ENCODE data around the gene DOCK11. TPM values are rescaled to one million over a fixed set of nuclear protein-coding genes. Genes with fewer than 3 reads are reported as not detected.

The DOCK11 gene
- total and polyA plus RNA-seq, 2 donors (not counting 1 experiment from before 2014, with no cell fraction given) = 31.0 to 83.5 TPM

DNA sequence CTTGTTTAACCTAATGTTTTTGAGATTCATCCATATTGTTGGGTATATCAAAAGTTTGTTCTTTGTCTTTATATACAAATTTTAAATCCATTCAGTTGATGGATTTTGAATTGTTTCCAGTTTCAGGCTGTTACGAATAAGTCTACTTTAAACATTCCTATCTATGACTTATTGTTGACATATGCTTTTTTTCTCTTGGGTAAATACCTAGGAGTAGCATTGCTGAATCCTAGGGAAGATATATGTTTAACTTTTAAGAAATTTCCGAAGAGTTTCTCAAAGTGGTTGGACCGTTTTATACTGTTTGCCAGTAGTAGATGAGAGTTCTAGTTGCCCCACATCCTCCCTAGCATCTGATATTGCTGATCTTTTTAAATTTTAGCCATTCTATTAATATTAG, 170.9 kb downstream of the DOCK11 start:
- no peak overlapping the region for H3K27ac ChIP-seq (ENCODE audit: low read length in 2 of 2)
- ChIA-PET CTCF (no interaction called here), POLR2A (no interaction called here)
- intact Hi-C loops (cut with micrococcal nuclease) = no loop called here
- H3K4me2 ChIP-seq (replicated peaks; ENCODE audit: low read depth, low read length, poor library complexity, severe bottlenecking) = no peak overlapping the region
- no peak overlapping the region for H3K4me3 ChIP-seq (ENCODE audit: control extremely low read depth in 1 of 5, extremely low read depth in 1 of 5, insufficient read depth in 1 of 5, low read depth in 2 of 5, low read length in 4 of 5)
- H3K4me1 Mint-ChIP-seq = no peaks in the 10 kb centered on the region
- DNase-seq = no peak
- peaks cover 3 to 55% of the 10 kb centered on the region in 2 experiments for H3K36me3 ChIP-seq (replicated peaks in 1 of 2; ENCODE audit: control extremely low read depth in 1 of 2, control insufficient read depth in 1 of 2, extremely low read depth in 1 of 2, insufficient read depth in 2 of 2, low read length in 1 of 2)
- no peaks in the 10 kb centered on the region for H3K79me2 ChIP-seq (ENCODE audit: control insufficient read depth, insufficient read depth, low read length)
- no peak for TF ChIP-seq EZH2 (IDR thresholded peaks at IDR 0.05; ENCODE audit: borderline replicate concordance, insufficient read depth, low read depth, low read length, poor library complexity, severe bottlenecking)
- TF ChIP-seq, protein P1, sequence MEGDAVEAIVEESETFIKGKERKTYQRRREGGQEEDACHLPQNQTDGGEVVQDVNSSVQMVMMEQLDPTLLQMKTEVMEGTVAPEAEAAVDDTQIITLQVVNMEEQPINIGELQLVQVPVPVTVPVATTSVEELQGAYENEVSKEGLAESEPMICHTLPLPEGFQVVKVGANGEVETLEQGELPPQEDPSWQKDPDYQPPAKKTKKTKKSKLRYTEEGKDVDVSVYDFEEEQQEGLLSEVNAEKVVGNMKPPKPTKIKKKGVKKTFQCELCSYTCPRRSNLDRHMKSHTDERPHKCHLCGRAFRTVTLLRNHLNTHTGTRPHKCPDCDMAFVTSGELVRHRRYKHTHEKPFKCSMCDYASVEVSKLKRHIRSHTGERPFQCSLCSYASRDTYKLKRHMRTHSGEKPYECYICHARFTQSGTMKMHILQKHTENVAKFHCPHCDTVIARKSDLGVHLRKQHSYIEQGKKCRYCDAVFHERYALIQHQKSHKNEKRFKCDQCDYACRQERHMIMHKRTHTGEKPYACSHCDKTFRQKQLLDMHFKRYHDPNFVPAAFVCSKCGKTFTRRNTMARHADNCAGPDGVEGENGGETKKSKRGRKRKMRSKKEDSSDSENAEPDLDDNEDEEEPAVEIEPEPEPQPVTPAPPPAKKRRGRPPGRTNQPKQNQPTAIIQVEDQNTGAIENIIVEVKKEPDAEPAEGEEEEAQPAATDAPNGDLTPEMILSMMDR (IDR thresholded peaks at IDR 0.05) = no peak
- H3K27me3 ChIP-seq (replicated peaks in 1 of 4; ENCODE audit: control extremely low read depth in 1 of 4, control insufficient read depth in 3 of 4, insufficient read depth in 4 of 4, low read length in 3 of 4) = no peaks in the 10 kb centered on the region
- no peak overlapping the region for H3K4me3 Mint-ChIP-seq
- no peaks in the 10 kb centered on the region for H3K9me3 ChIP-seq (ENCODE audit: control extremely low read depth in 1 of 3, control insufficient read depth in 2 of 3, insufficient read depth in 1 of 3, low read length in 2 of 3)
- no peak overlapping the region for H3K9ac ChIP-seq (ENCODE audit: low read length)
- WGBS (ENCODE audit: insufficient coverage) = no CpG with 5 or more reads among the region's 3 CpGs
- H3K4me1 ChIP-seq (ENCODE audit: control insufficient read depth in 2 of 2, insufficient read depth in 2 of 2, low read length in 2 of 2) = no peaks in the 10 kb centered on the region
- H3K27me3 Mint-ChIP-seq = no peaks in the 10 kb centered on the region
- no peaks in the 10 kb centered on the region for H4K20me1 ChIP-seq (ENCODE audit: control insufficient read depth, insufficient read depth, low read length, poor library complexity, severe bottlenecking)
- ATAC-seq (ENCODE audit: low read depth) = no peak
- no peak overlapping the region for H2AFZ ChIP-seq (ENCODE audit: insufficient read depth, low read depth, low read length, poor library complexity, severe bottlenecking)
- H3K9me3 Mint-ChIP-seq (ENCODE audit: insufficient read depth) = no peaks in the 10 kb centered on the region
- no peak overlapping the region for H3K27ac Mint-ChIP-seq

DNA sequence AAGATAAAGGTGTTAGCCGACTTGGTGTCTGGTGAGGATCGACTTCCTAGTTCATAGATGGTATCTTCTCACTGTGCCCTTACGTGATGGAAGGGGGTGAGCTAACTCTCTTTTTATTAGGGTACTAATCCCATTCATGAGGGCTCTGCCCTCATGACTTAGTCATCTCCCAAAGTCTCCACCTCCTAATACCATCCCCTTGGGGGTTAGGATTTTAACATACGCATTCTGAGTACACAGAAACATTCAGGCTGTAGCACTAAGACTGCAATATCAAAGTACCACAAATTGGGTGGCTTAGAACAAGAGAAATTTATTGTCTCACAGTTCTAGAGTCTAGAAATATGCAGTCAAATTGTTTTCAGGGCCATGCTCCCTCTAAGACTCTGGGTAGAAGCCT, 173.8 kb downstream of the DOCK11 start:
- H3K36me3 ChIP-seq (replicated peaks in 1 of 2; ENCODE audit: control extremely low read depth in 1 of 2, control insufficient read depth in 1 of 2, extremely low read depth in 1 of 2, insufficient read depth in 2 of 2, low read length in 1 of 2) = peaks cover 0 to 50% of the 10 kb centered on the region in 2 experiments

More for the DNA sequence above, 173.8 kb downstream of the DOCK11 start:
- ATAC-seq (ENCODE audit: low read depth) (no peak), DNase-seq (no peak)
- Mint-ChIP-seq H3K27ac (no peak overlapping the region), H3K4me3 (no peak overlapping the region), H3K9me3 (ENCODE audit: insufficient read depth) (no peaks in the 10 kb centered on the region), H3K4me1 (no peaks in the 10 kb centered on the region), H3K27me3 (no peaks in the 10 kb centered on the region)
- Histone ChIP-seq H3K4me3 (ENCODE audit: control extremely low read depth in 1 of 5, extremely low read depth in 1 of 5, insufficient read depth in 1 of 5, low read depth in 2 of 5, low read length in 4 of 5) (no peak overlapping the region), H3K4me2 (replicated peaks; ENCODE audit: low read depth, low read length, poor library complexity, severe bottlenecking) (no peak overlapping the region), H2AFZ (ENCODE audit: insufficient read depth, low read depth, low read length, poor library complexity, severe bottlenecking) (no peak overlapping the region), H3K27me3 (replicated peaks in 1 of 4; ENCODE audit: control extremely low read depth in 1 of 4, control insufficient read depth in 3 of 4, insufficient read depth in 4 of 4, low read length in 3 of 4) (no peaks in the 10 kb centered on the region), H3K9me3 (ENCODE audit: control extremely low read depth in 1 of 3, control insufficient read depth in 2 of 3, insufficient read depth in 1 of 3, low read length in 2 of 3) (no peaks in the 10 kb centered on the region), H3K9ac (ENCODE audit: low read length) (no peak overlapping the region), H4K20me1 (ENCODE audit: control insufficient read depth, insufficient read depth, low read length, poor library complexity, severe bottlenecking) (no peaks in the 10 kb centered on the region), H3K27ac (ENCODE audit: low read length in 2 of 2) (no peak overlapping the region), H3K79me2 (ENCODE audit: control insufficient read depth, insufficient read depth, low read length) (no peaks in the 10 kb centered on the region), H3K4me1 (ENCODE audit: control insufficient read depth in 2 of 2, insufficient read depth in 2 of 2, low read length in 2 of 2) (no peaks in the 10 kb centered on the region)
- POLR2A ChIA-PET = no interaction called here
- no CpG with 5 or more reads among the region's 4 CpGs for WGBS (ENCODE audit: insufficient coverage)
- CTCF ChIA-PET = no interaction called here
- intact Hi-C loops (cut with micrococcal nuclease) = no loop called here
- TF ChIP-seq, protein P1 (IDR thresholded peaks at IDR 0.05) = no peak
- no peak for TF ChIP-seq EZH2 (IDR thresholded peaks at IDR 0.05; ENCODE audit: borderline replicate concordance, insufficient read depth, low read depth, low read length, poor library complexity, severe bottlenecking)
